ENCODE data around the gene RRAD. TPM values are rescaled to one million over a fixed set of nuclear protein-coding genes. Genes with fewer than 3 reads are reported as not detected.

RRAD gene
- total RNA-seq, 1 donor = 12.5 TPM

GRCh38 chr16:66919569-66920298, 5.6 kb downstream of the RRAD start:
- TF ChIP-seq CTCF (IDR thresholded peaks at IDR 0.05; ENCODE audit: insufficient read depth, low read depth, low read length) = no peak
- no peak overlapping the region for H3K4me3 ChIP-seq (ENCODE audit: low read depth, low read length)
- no peak for DNase-seq (ENCODE audit: low read depth)

- DNase-seq (ENCODE audit: low read depth) = no peak
- TF ChIP-seq CTCF (IDR thresholded peaks at IDR 0.05; ENCODE audit: insufficient read depth, low read depth, low read length) = no peak
- no peak within 1 kb of the TSS for H3K4me3 ChIP-seq (ENCODE audit: low read depth, low read length)
Measured at GRCh38 chr16:66918803-66919568, 6.3 kb downstream of the RRAD start, which contains the start of gene CDH16. Gene CDH16, minus strand, starts transcription at chr16:66918885. Its CDS starts 820 bp downstream, at chr16:66918065.

- no peak overlapping the region for H3K4me3 ChIP-seq (ENCODE audit: low read depth, low read length)
- DNase-seq (ENCODE audit: low read depth) = no peak
- TF ChIP-seq CTCF (IDR thresholded peaks at IDR 0.05; ENCODE audit: insufficient read depth, low read depth, low read length) = no peak
Measured at GRCh38 chr16:66918355-66918754, 7.0 kb downstream of the RRAD start.

- DNase-seq (ENCODE audit: low read depth) = no peak
- no peak for TF ChIP-seq CTCF (IDR thresholded peaks at IDR 0.05; ENCODE audit: insufficient read depth, low read depth, low read length)
- H3K4me3 ChIP-seq (ENCODE audit: low read depth, low read length) = no peak overlapping the region
Measured at GRCh38 chr16:66917741-66918140, 7.6 kb downstream of the RRAD start.

- H3K4me3 ChIP-seq (ENCODE audit: low read depth, low read length) = no peak overlapping the region
- no peak for DNase-seq (ENCODE audit: low read depth)
- no peak for TF ChIP-seq CTCF (IDR thresholded peaks at IDR 0.05; ENCODE audit: insufficient read depth, low read depth, low read length)
Measured at GRCh38 chr16:66916518-66916917, 8.8 kb downstream of the RRAD start.

- H3K4me3 ChIP-seq (ENCODE audit: low read depth, low read length) = no peak overlapping the region
- no peak for TF ChIP-seq CTCF (IDR thresholded peaks at IDR 0.05; ENCODE audit: insufficient read depth, low read depth, low read length)
- DNase-seq (ENCODE audit: low read depth) = no peak
Measured at GRCh38 chr16:66915041-66915440, 10.3 kb downstream of the RRAD start.

Measured in fibroblast of villous mesenchyme (primary cell).